HCT116 (cell line): ENCODE data around the gene TFG.

ENCODE experiments used
- CBX3 ChIP-seq: IDR thresholded peaks from 2 replicates; pipeline ENCODE4 v1.6.1; 2012; ENCODE audit warnings: low read depth
- CEBPB ChIP-seq: IDR thresholded peaks from 2 replicates; pipeline ENCODE4 v1.6.1; 2012; ENCODE audit warnings: low read depth
- EZH2 ChIP-seq: fragments of 200-600 bp; sonication (generic); IDR thresholded peaks from 2 replicates; pipeline ENCODE4 v1.6.1; 2017; ENCODE audit warnings: antibody characterized with exemption, mixed run types
- FOSL1 ChIP-seq: IDR thresholded peaks from 2 replicates; pipeline ENCODE4 v1.6.1; 2012; ENCODE audit warnings: low read depth
- MAX ChIP-seq: IDR thresholded peaks from 2 replicates; pipeline ENCODE4 v1.6.1; 2012
- POLR2A ChIP-seq: IDR thresholded peaks from 2 replicates; pipeline ENCODE4 v1.7.0; 2011; ENCODE audit warnings: borderline replicate concordance; ENCODE audit not compliant: insufficient read depth, insufficient read length; ENCODE audit errors: extremely low read depth
- POLR2AphosphoS5 ChIP-seq: IDR thresholded peaks from 2 replicates; pipeline ENCODE4 v1.6.1; 2011; ENCODE audit warnings: mild to moderate bottlenecking, low read depth, low read length, moderate library complexity
- RAD21 ChIP-seq: IDR thresholded peaks from 2 replicates; pipeline ENCODE4 v1.6.1; 2012; ENCODE audit warnings: low read depth, mild to moderate bottlenecking
- REST ChIP-seq: IDR thresholded peaks from 2 replicates; pipeline ENCODE4 v1.6.1; 2012; ENCODE audit warnings: low read depth
- YY1 ChIP-seq: IDR thresholded peaks from 2 replicates; pipeline ENCODE4 v1.6.1; 2011; ENCODE audit warnings: low read length, low read depth, moderate library complexity, mild to moderate bottlenecking; ENCODE audit not compliant: insufficient replicate concordance; ENCODE audit errors: extremely low read depth
- ZBTB33 ChIP-seq: IDR thresholded peaks from 2 replicates; pipeline ENCODE4 v1.6.1; 2011; ENCODE audit warnings: mild to moderate bottlenecking, low read length, moderate library complexity; ENCODE audit not compliant: insufficient replicate concordance; ENCODE audit errors: extremely low read depth
- ZNF274 ChIP-seq: fragments of 200-500 bp; sonication (Bioruptor generic); IDR thresholded peaks from 2 replicates; pipeline ENCODE4 v1.6.1; 2014; ENCODE audit warnings: mild to moderate bottlenecking, low read depth, low read length, inconsistent platforms
- TF ChIP-seq, protein P1 (sequence below), 3 experiments: fragments of 200-600 bp in 1 of 3; sonication (generic) in 1 of 3; IDR thresholded peaks in 2 of 3; conservative IDR thresholded peaks in 1 of 3; 2 replicates each; pipeline ENCODE4 v1.5.1; 2012 to 2017; ENCODE audit warnings: low read depth in 2 of 3, low read length in 2 of 3, antibody characterized with exemption in 1 of 3, borderline replicate concordance in 1 of 3, control low read depth in 1 of 3, mild to moderate bottlenecking in 1 of 3, mixed read lengths in 1 of 3, mixed run types in 1 of 3, moderate library complexity in 1 of 3; ENCODE audit not compliant: insufficient read depth in 1 of 3

DNA sequence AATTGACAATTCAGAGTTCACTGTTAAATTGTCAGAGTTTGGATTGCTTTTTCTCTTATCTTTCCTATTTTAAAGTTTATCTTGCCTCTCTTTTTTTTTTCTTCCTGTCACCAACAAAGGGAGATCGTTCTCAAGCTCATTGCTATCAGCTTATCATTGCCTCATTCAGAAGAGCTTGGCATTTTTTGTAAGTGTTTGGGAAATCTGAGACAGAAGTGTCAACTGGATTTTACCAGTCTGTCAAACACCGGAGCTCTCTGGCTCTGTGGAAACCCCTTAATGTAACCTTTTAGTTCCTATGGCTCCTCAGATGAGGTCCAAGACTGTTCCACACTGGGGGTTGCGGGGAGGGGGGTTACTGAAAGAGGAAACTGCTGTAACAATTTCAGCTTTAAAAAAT lies 10.6 kb upstream of the TFG start:
- TF ChIP-seq FOSL1 (no peak), CBX3 (no peak), POLR2A (no peak), EZH2 (no peak), ZBTB33 (no peak), POLR2AphosphoS5 (no peak), MAX (no peak), YY1 (no peak), RAD21 (no peak), REST (no peak), CEBPB (no peak), ZNF274 (no peak)
- TF ChIP-seq, protein P1, sequence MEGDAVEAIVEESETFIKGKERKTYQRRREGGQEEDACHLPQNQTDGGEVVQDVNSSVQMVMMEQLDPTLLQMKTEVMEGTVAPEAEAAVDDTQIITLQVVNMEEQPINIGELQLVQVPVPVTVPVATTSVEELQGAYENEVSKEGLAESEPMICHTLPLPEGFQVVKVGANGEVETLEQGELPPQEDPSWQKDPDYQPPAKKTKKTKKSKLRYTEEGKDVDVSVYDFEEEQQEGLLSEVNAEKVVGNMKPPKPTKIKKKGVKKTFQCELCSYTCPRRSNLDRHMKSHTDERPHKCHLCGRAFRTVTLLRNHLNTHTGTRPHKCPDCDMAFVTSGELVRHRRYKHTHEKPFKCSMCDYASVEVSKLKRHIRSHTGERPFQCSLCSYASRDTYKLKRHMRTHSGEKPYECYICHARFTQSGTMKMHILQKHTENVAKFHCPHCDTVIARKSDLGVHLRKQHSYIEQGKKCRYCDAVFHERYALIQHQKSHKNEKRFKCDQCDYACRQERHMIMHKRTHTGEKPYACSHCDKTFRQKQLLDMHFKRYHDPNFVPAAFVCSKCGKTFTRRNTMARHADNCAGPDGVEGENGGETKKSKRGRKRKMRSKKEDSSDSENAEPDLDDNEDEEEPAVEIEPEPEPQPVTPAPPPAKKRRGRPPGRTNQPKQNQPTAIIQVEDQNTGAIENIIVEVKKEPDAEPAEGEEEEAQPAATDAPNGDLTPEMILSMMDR (IDR thresholded peaks at IDR 0.05 in 2 of 3, conservative IDR thresholded peaks at IDR 0.05 in 1 of 3; ENCODE audit: borderline replicate concordance in 1 of 3, insufficient read depth in 1 of 3, low read depth in 2 of 3, low read length in 2 of 3): no peak
